ENCODE measurements around the gene ADAMTS17. TPM values are rescaled to one million over a fixed set of nuclear protein-coding genes. Genes with fewer than 3 reads are reported as not detected.

Gene ADAMTS17
- total and polyA plus RNA-seq, 4 donors, result 0.28 to 46.9 (median 9.1) TPM

- TF ChIP-seq YY1 (IDR thresholded peaks at IDR 0.05), result no peak
- no peak for TF ChIP-seq MAX (IDR thresholded peaks at IDR 0.05)
- TF ChIP-seq SP1 (IDR thresholded peaks at IDR 0.05), result no peak
- TF ChIP-seq EGR1 (IDR thresholded peaks at IDR 0.05; ENCODE audit: low read depth in 2 of 2), result no peak
- TF ChIP-seq RXRA (IDR thresholded peaks at IDR 0.05), result no peak
Measured at GRCh38 chr15:100193277-100193860, 148.4 kb downstream of the ADAMTS17 start (continued).

DNA sequence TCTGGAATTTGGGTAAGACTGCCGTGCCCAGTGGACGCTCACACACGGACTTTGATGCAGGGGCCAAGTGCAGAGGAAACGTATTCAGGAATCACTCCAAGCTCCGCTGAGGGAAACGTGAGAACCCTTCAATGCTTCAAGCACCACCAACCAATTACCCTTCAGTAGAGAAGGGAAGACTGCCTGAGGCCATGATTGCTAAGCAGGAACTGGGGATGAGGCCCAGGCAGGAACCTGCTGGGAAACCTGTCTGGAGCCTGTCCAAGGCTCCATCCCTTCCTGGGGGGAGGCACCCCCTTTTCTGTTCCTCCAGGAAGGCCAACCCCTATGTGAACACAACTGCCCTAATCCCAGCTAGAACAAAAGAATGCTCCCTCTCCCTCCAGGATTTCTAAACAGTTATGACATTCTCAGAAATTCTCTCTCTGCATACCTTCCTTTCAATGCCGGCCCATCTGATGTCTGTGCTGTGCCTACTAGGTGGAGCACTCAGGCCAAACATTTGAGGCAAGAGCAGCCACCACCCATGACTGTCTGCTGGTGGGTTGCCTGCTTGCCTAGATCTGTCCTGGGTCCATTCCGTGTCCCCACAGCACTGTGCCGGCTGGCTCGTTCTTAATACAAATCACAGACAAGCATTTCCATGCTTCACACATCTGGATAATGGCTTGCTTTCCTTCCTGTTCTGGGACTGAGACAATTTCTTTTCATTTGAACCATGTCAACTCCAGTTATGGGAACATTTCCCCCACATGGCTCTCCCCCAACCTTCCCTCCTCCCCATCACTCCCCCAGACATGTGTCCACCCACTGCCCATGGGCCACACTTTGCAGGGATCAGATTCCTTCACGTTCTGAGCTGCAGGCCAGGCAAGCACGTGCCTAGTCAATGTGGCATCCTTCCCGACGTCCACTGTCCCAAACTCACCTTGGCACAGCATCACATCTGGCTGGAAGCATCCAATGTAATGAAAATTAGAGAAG is 149.4 kb downstream of the ADAMTS17 start:
- DNase-seq (ENCODE audit: low spot score), result no peak

More for the DNA sequence above, 149.4 kb downstream of the ADAMTS17 start:
- H3K36me3 ChIP-seq (ENCODE audit: control insufficient read depth in 4 of 4, insufficient read depth in 3 of 4, low read depth in 1 of 4, low read length in 3 of 4), result peaks cover 0 to 4% (median 0%) of the 10 kb centered on the region in 4 donors
- H3K9me3 ChIP-seq (ENCODE audit: control insufficient read depth in 4 of 4, low read length in 3 of 4), result no peaks in the 10 kb centered on the region
- WGBS, result 81% methylated on average over 14 of the region's 14 CpGs
- H3K4me1 ChIP-seq (ENCODE audit: control insufficient read depth in 4 of 4, insufficient read depth in 4 of 4, low read length in 3 of 4), result no peaks in the 10 kb centered on the region
- H3K4me3 ChIP-seq (ENCODE audit: low read depth in 1 of 3, low read length in 3 of 3), result no peak overlapping the region
- no peaks in the 10 kb centered on the region for H3K27me3 ChIP-seq (ENCODE audit: control insufficient read depth in 4 of 4, insufficient read depth in 4 of 4, low read length in 3 of 4)
- no peak overlapping the region for H3K27ac ChIP-seq (ENCODE audit: low read depth in 1 of 2, low read length in 2 of 2)
- H3K9ac ChIP-seq (ENCODE audit: low read depth in 1 of 2, low read length in 2 of 2), result no peak overlapping the region
- TF ChIP-seq HNF4A (conservative IDR thresholded peaks at IDR 0.05), result no peak
- TF ChIP-seq HNF4G (IDR thresholded peaks at IDR 0.05), result no peak
- TF ChIP-seq JUND (IDR thresholded peaks at IDR 0.05), result no peak
- no peak for TF ChIP-seq SP1 (IDR thresholded peaks at IDR 0.05)
- TF ChIP-seq, protein P1, sequence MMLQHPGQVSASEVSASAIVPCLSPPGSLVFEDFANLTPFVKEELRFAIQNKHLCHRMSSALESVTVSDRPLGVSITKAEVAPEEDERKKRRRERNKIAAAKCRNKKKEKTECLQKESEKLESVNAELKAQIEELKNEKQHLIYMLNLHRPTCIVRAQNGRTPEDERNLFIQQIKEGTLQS (IDR thresholded peaks at IDR 0.05), result no peak
- no peak for TF ChIP-seq FOXA2 (IDR thresholded peaks at IDR 0.05)
- TF ChIP-seq, protein P2, sequence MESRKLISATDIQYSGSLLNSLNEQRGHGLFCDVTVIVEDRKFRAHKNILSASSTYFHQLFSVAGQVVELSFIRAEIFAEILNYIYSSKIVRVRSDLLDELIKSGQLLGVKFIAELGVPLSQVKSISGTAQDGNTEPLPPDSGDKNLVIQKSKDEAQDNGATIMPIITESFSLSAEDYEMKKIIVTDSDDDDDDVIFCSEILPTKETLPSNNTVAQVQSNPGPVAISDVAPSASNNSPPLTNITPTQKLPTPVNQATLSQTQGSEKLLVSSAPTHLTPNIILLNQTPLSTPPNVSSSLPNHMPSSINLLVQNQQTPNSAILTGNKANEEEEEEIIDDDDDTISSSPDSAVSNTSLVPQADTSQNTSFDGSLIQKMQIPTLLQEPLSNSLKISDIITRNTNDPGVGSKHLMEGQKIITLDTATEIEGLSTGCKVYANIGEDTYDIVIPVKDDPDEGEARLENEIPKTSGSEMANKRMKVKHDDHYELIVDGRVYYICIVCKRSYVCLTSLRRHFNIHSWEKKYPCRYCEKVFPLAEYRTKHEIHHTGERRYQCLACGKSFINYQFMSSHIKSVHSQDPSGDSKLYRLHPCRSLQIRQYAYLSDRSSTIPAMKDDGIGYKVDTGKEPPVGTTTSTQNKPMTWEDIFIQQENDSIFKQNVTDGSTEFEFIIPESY (IDR thresholded peaks at IDR 0.05), result no peak
- no peak for TF ChIP-seq GABPA (IDR thresholded peaks at IDR 0.05 in 1 of 2, conservative IDR thresholded peaks at IDR 0.05 in 1 of 2)
- TF ChIP-seq YY1 (IDR thresholded peaks at IDR 0.05), result no peak
- no peak for TF ChIP-seq REST (IDR thresholded peaks at IDR 0.05)
- TF ChIP-seq NR2F2 (IDR thresholded peaks at IDR 0.05), result no peak
- TF ChIP-seq FOXA1 (IDR thresholded peaks at IDR 0.05), result no peak
- no peak for TF ChIP-seq TAF1 (conservative IDR thresholded peaks at IDR 0.05)
- TF ChIP-seq EGR1 (IDR thresholded peaks at IDR 0.05; ENCODE audit: low read depth in 2 of 2), result no peak
- TF ChIP-seq MAX (IDR thresholded peaks at IDR 0.05), result no peak
